Fibroblast of the aortic adventitia (primary cell): ENCODE results near the gene RASL10B. TPM values are rescaled to one million over a fixed set of nuclear protein-coding genes. Genes with fewer than 3 reads are reported as not detected.

ENCODE experiments used
- DNase-seq: peaks from one replicate; pipeline ENCODE4 v3.0.0-alpha.2; 2010; ENCODE audit warnings: low read depth
- H3K4me3 ChIP-seq: 2 replicates; pipeline ENCODE4 v1.5.1; 2011; ENCODE audit warnings: low read depth, mild to moderate bottlenecking, control low read depth, low read length, moderate library complexity
- CTCF ChIP-seq: IDR thresholded peaks from 2 replicates; pipeline ENCODE4 v1.5.1; 2011; ENCODE audit warnings: mild to moderate bottlenecking, low read length, control low read depth, inconsistent platforms; ENCODE audit not compliant: insufficient read depth
- total RNA-seq: library from RNA; depleted of rRNA; stranded (reverse); fragments of >200 nt; gene quantifications from 2 replicates; pipeline ENCODE4 v1.2.3, GENCODE V29; 2012; ENCODE audit warnings: low replicate concordance

RASL10B gene
- total RNA-seq, 1 donor = 1.5 TPM

- no peak overlapping the region for H3K4me3 ChIP-seq
- DNase-seq = no peak
- TF ChIP-seq CTCF = no peak
Measured at GRCh38 chr17:35775583-35775982, 44.1 kb downstream of the RASL10B start.

GRCh38 chr17:35778641-35779196, 47.3 kb downstream of the RASL10B start:
- no peak for DNase-seq
- no peak overlapping the region for H3K4me3 ChIP-seq
- no peak for TF ChIP-seq CTCF

GRCh38 chr17:35780950-35781349, 49.5 kb downstream of the RASL10B start:
- H3K4me3 ChIP-seq = no peak overlapping the region
- TF ChIP-seq CTCF = no peak
- DNase-seq = no peak

GRCh38 chr17:35784895-35785294, 53.5 kb downstream of the RASL10B start:
- H3K4me3 ChIP-seq = no peak overlapping the region
- TF ChIP-seq CTCF = no peak
- DNase-seq = no peak

- TF ChIP-seq CTCF = no peak
- H3K4me3 ChIP-seq = no peak overlapping the region
- DNase-seq = no peak
Measured at GRCh38 chr17:35786941-35787432, 55.5 kb downstream of the RASL10B start.

- peak; percentile 78 for DNase-seq
- TF ChIP-seq CTCF = no peak
- no peak overlapping the region for H3K4me3 ChIP-seq
Measured at GRCh38 chr17:35788477-35789368, 57.3 kb downstream of the RASL10B start.
